IMR-90 (cell line): ENCODE data around the gene NPHP4. TPM values are rescaled to one million over a fixed set of nuclear protein-coding genes. Genes with fewer than 3 reads are reported as not detected.

Source experiments
- ATAC-seq: fragments of 200-7000 bp; cut with Tn5 transposase; 2 replicates; pipeline ENCODE4 v1.9.1; 2020; ENCODE audit warnings: low read depth, mild to moderate bottlenecking, moderate library complexity
- BruUV-seq: library from RNA; stranded (reverse); fragments of 400-500 nt; replicated peaks from 2 replicates; lab custom pipeline; 2021; lab: Mats Ljungman, UMichigan
- CTCF ChIA-PET: fragments of 300-600 bp; formaldehyde crosslinking; extraction: SDS; loops from one replicate; lab custom pipeline; 2021; ENCODE audit warnings: antibody characterized with exemption; lab: Yijun Ruan, JAX
- POLR2A ChIA-PET: fragments of 300-600 bp; sonication (Branson Sonifier 250); formaldehyde crosslinking; loops from one replicate; lab custom pipeline; 2022; ENCODE audit warnings: antibody characterized with exemption; ENCODE audit not compliant: unreplicated experiment; lab: Charles Lee
- DNase-seq: peaks from one replicate; pipeline ENCODE4 v3.0.0; 2013
- H2AFZ ChIP-seq: replicated peaks from 2 replicates; pipeline ENCODE3; 2013; ENCODE audit warnings: low read length, mild to moderate bottlenecking; ENCODE audit not compliant: poor library complexity
- H2AK5ac ChIP-seq: 2 replicates; pipeline ENCODE4 v1.6.1; 2013; ENCODE audit warnings: low read depth, low read length, inconsistent platforms
- H2AK9ac ChIP-seq: replicated peaks from 2 replicates; pipeline ENCODE3; 2013; ENCODE audit warnings: mild to moderate bottlenecking, low read depth, low read length, moderate library complexity; ENCODE audit not compliant: poor library complexity
- H2BK120ac ChIP-seq: 2 replicates; pipeline ENCODE4 v1.6.1; 2013; ENCODE audit warnings: low read depth, low read length, inconsistent platforms
- H2BK15ac ChIP-seq: 3 replicates; pipeline ENCODE4 v1.6.1; 2013; ENCODE audit warnings: low read depth, low read length, inconsistent platforms
- H2BK20ac ChIP-seq: 2 replicates; pipeline ENCODE4 v1.6.1; 2013; ENCODE audit warnings: low read depth, mild to moderate bottlenecking, inconsistent platforms, low read length, moderate library complexity
- H2BK5ac ChIP-seq: 2 replicates; pipeline ENCODE4 v1.6.1; 2013; ENCODE audit warnings: mild to moderate bottlenecking, low read depth, low read length, inconsistent platforms; ENCODE audit not compliant: poor library complexity, severe bottlenecking
- H3K14ac ChIP-seq: replicated peaks from 2 replicates; pipeline ENCODE4 v1.6.1; 2013; ENCODE audit warnings: low read depth, low read length, inconsistent platforms
- H3K18ac ChIP-seq: 2 replicates; pipeline ENCODE4 v1.6.1; 2013; ENCODE audit warnings: low read depth, low read length, control low read depth
- H3K23ac ChIP-seq: 2 replicates; pipeline ENCODE4 v1.6.1; 2013; ENCODE audit warnings: low read depth, low read length, inconsistent platforms
- H3K27ac ChIP-seq: 2 replicates; pipeline ENCODE4 v1.5.1; 2013; ENCODE audit warnings: mild to moderate bottlenecking, control low read depth, low read length; ENCODE audit not compliant: insufficient read depth
- H3K27me3 ChIP-seq: 2 replicates; pipeline ENCODE4 v1.6.1; 2013; ENCODE audit warnings: low read length; ENCODE audit not compliant: control insufficient read depth, insufficient read depth
- H3K36me3 ChIP-seq: 2 replicates; pipeline ENCODE4 v1.6.1; 2013; ENCODE audit warnings: low read length, mixed read lengths; ENCODE audit not compliant: control insufficient read depth, insufficient read depth
- H3K4ac ChIP-seq: 2 replicates; pipeline ENCODE4 v1.6.1; 2013; ENCODE audit warnings: low read depth, low read length, inconsistent platforms
- H3K4me1 ChIP-seq: 2 replicates; pipeline ENCODE4 v1.6.1; 2013; ENCODE audit warnings: low read length, mixed read lengths; ENCODE audit not compliant: control insufficient read depth, insufficient read depth
- H3K4me2 ChIP-seq: 2 replicates; pipeline ENCODE4 v1.6.1; 2013; ENCODE audit warnings: low read depth, mild to moderate bottlenecking, control low read depth, low read length, moderate library complexity
- H3K4me3 ChIP-seq: 2 replicates; pipeline ENCODE4 v1.5.1; 2013; ENCODE audit warnings: low read depth, mild to moderate bottlenecking, control low read depth, low read length, moderate library complexity; ENCODE audit not compliant: insufficient read depth
- H3K56ac ChIP-seq: 2 replicates; pipeline ENCODE4 v1.6.1; 2013; ENCODE audit warnings: low read length, inconsistent platforms; ENCODE audit not compliant: insufficient read depth; ENCODE audit errors: extremely low read depth
- H3K79me1 ChIP-seq, 2 experiments: 2 replicates each; pipeline ENCODE4 v1.6.1; 2013; ENCODE audit warnings: low read length in 2 of 2, inconsistent platforms in 1 of 2, low read depth in 1 of 2
- H3K9ac ChIP-seq: 2 replicates; pipeline ENCODE4 v1.6.1; 2013; ENCODE audit warnings: low read depth, low read length, control low read depth
- H3K9me1 ChIP-seq: 2 replicates; pipeline ENCODE4 v1.6.1; 2013; ENCODE audit warnings: low read length, inconsistent platforms; ENCODE audit not compliant: insufficient read depth
- H3K9me3 ChIP-seq: 2 replicates; pipeline ENCODE4 v1.6.1; 2013; ENCODE audit warnings: low read length; ENCODE audit not compliant: control insufficient read depth, insufficient read depth
- H4K20me1 ChIP-seq: 2 replicates; pipeline ENCODE4 v1.6.1; 2013; ENCODE audit warnings: low read length, inconsistent platforms; ENCODE audit not compliant: insufficient read depth
- H4K5ac ChIP-seq: 2 replicates; pipeline ENCODE4 v1.6.1; 2013; ENCODE audit warnings: mild to moderate bottlenecking, low read depth, low read length, control low read depth
- H4K8ac ChIP-seq, 2 experiments: 2 replicates each; pipeline ENCODE4 v1.6.1; 2013; ENCODE audit warnings: low read depth in 2 of 2, low read length in 2 of 2, control low read depth in 1 of 2, inconsistent platforms in 1 of 2
- H4K91ac ChIP-seq: 2 replicates; pipeline ENCODE4 v1.6.1; 2013; ENCODE audit warnings: low read depth, low read length, inconsistent platforms; ENCODE audit not compliant: insufficient read depth
- BHLHE40 ChIP-seq: fragments of 150-350 bp; IDR thresholded peaks from 2 replicates; pipeline ENCODE4 v1.6.1; 2016; ENCODE audit warnings: mild to moderate bottlenecking, low read depth, low read length
- CEBPB ChIP-seq: IDR thresholded peaks from 2 replicates; pipeline ENCODE4 v1.6.1; 2012; ENCODE audit warnings: low read depth, low read length, improper control_type of control experiment
- CHD1 ChIP-seq: IDR thresholded peaks from 2 replicates; pipeline ENCODE4 v1.6.1; 2012; ENCODE audit warnings: low read depth, low read length, improper control_type of control experiment
- MAFK ChIP-seq: IDR thresholded peaks from 2 replicates; pipeline ENCODE4 v1.6.1; 2012; ENCODE audit warnings: low read depth, low read length, improper control_type of control experiment
- MAZ ChIP-seq: IDR thresholded peaks from 2 replicates; pipeline ENCODE4 v1.6.1; 2012; ENCODE audit warnings: low read depth, mild to moderate bottlenecking, low read length, improper control_type of control experiment, moderate library complexity, borderline replicate concordance
- MXI1 ChIP-seq: IDR thresholded peaks from 2 replicates; pipeline ENCODE4 v1.6.1; 2012; ENCODE audit warnings: low read depth, mild to moderate bottlenecking, low read length, moderate library complexity, borderline replicate concordance
- NFE2L2 ChIP-seq: fragments of 150-350 bp; IDR thresholded peaks from 2 replicates; pipeline ENCODE4 v1.6.1; 2016; ENCODE audit warnings: low read depth, mild to moderate bottlenecking, low read length
- POLR2A ChIP-seq: IDR thresholded peaks from 2 replicates; pipeline ENCODE4 v1.6.1; 2012; ENCODE audit warnings: mild to moderate bottlenecking, low read depth, low read length
- RAD21 ChIP-seq: IDR thresholded peaks from 2 replicates; pipeline ENCODE4 v1.6.1; 2012; ENCODE audit warnings: low read length, improper control_type of control experiment
- RCOR1 ChIP-seq: IDR thresholded peaks from 2 replicates; pipeline ENCODE4 v1.6.1; 2012; ENCODE audit warnings: mild to moderate bottlenecking, low read length, improper control_type of control experiment; ENCODE audit not compliant: insufficient replicate concordance
- RFX5 ChIP-seq: IDR thresholded peaks from 2 replicates; pipeline ENCODE4 v1.8.0; 2012; ENCODE audit warnings: low read depth, mild to moderate bottlenecking, low read length, moderate library complexity
- SMC3 ChIP-seq: fragments of 150-350 bp; IDR thresholded peaks from 2 replicates; pipeline ENCODE4 v1.6.1; 2016; ENCODE audit warnings: low read depth, mild to moderate bottlenecking, antibody characterized with exemption, low read length, moderate library complexity
- WGBS, 2 experiments: methylation state at CpG; one replicate each; pipeline versions ENCODE4 v1.1.5 to v1.1.7; 2013; ENCODE audit warnings: missing lambda C conversion rate in 2 of 2; ENCODE audit not compliant: insufficient read length in 1 of 2; ENCODE audit errors: extremely low coverage in 2 of 2; 5-methylcytosine and 5-hydroxymethylcytosine counted together
- dilution Hi-C: fragments of 300-500 bp; cut with HindIII; formaldehyde crosslinking; loops from one replicate; pipeline ENCODE4 v1.14.3; 2018; ENCODE audit warnings: low sequenced_read_pairs; ENCODE audit not compliant: unreplicated experiment
- in situ Hi-C: fragments of 300-500 bp; cut with MboI; formaldehyde crosslinking; loops from 3 replicates; pipeline ENCODE4 v1.14.3; 2019; ENCODE audit warnings: low sequenced_read_pairs, inconsistent platforms, mixed read lengths
- intact Hi-C: fragments of 100-400 bp; cut with micrococcal nuclease; formaldehyde crosslinking; loops from 2 replicates; pipeline ENCODE4 v1.10.0; 2022
- polyA plus RNA-seq, 3 experiments: library from polyadenylated mRNA; depleted of rRNA; stranded (reverse); fragments of >200 nt; gene quantifications; 2 replicates each; pipeline ENCODE4 v1.2.3, GENCODE V29; 2012; ENCODE audit warnings: low replicate concordance in 1 of 3
- total RNA-seq: library from RNA; depleted of rRNA; stranded (reverse); fragments of >200 nt; gene quantifications from 2 replicates; pipeline ENCODE4 v1.2.3, GENCODE V29; 2012
- TF ChIP-seq, protein P1 (sequence below): conservative IDR thresholded peaks from 2 replicates; pipeline ENCODE4 v1.5.1; 2012; ENCODE audit warnings: mild to moderate bottlenecking, low read depth, low read length, improper control_type of control experiment
- TF ChIP-seq, protein P2 (sequence below): fragments of 150-350 bp; IDR thresholded peaks from 2 replicates; pipeline ENCODE4 v1.6.1; 2017; ENCODE audit warnings: mild to moderate bottlenecking, antibody characterized with exemption, low read length, low read depth
- TF ChIP-seq, protein P3 (sequence below): fragments of 150-350 bp; IDR thresholded peaks from 2 replicates; pipeline ENCODE4 v1.6.1; 2016; ENCODE audit warnings: low read depth, mild to moderate bottlenecking, low read length, moderate library complexity, borderline replicate concordance

Gene NPHP4
- total and polyA plus RNA-seq, 2 of the 4 experiments (the other 2 are of a cell fraction): 2.0 to 5.5 TPM

DNA sequence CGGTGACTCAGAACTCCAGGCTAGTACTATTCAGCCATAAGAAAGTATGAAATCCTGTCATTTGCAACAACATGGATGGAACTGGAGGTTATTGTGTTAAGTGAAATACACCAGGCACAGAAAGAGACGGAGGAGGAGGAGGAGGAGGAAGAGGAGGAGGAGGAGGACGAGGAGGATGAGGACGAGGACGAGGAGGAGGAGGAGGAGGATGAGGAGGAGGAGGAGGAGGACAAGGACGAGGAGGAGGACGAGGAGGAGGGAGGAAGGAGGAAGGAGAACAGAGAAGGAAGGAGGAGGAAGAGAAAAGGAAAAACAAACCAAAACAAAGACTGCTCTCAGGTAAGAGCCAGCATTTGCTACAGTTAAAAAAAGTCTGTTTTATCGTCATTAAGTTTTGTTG lies 178.7 kb downstream of the NPHP4 start:
- dilution Hi-C loops: no loop called here
- POLR2A ChIA-PET: no interaction called here
- no peak overlapping the region for H4K5ac ChIP-seq

More for the DNA sequence above, 178.7 kb downstream of the NPHP4 start:
- no peak overlapping the region for H4K8ac ChIP-seq
- H3K4ac ChIP-seq: no peak overlapping the region
- no peak overlapping the region for H2AK9ac ChIP-seq
- no peak overlapping the region for H3K23ac ChIP-seq
- no peak overlapping the region for H2BK15ac ChIP-seq
- no peak overlapping the region for H3K9ac ChIP-seq
- ATAC-seq (no peak), DNase-seq (no peak)
- peaks cover 48% of the 10 kb centered on the region for H3K9me3 ChIP-seq
- H4K91ac ChIP-seq: no peak overlapping the region
- no peak overlapping the region for H2AFZ ChIP-seq
- no peak overlapping the region for H3K56ac ChIP-seq
- no peak overlapping the region for H3K14ac ChIP-seq
- in situ Hi-C loops (no loop called here), intact Hi-C loops (no loop called here)
- no peaks in the 10 kb centered on the region for H3K79me1 ChIP-seq
- H2BK5ac ChIP-seq: no peak overlapping the region
- H4K20me1 ChIP-seq: no peaks in the 10 kb centered on the region
- no peaks in the 10 kb centered on the region for H3K9me1 ChIP-seq
- H2AK5ac ChIP-seq: no peak overlapping the region
- H2BK20ac ChIP-seq: no peak overlapping the region
- H3K4me1 ChIP-seq: no peaks in the 10 kb centered on the region
- H3K18ac ChIP-seq: no peak overlapping the region
- no peak for TF ChIP-seq MXI1
- TF ChIP-seq, protein P1, sequence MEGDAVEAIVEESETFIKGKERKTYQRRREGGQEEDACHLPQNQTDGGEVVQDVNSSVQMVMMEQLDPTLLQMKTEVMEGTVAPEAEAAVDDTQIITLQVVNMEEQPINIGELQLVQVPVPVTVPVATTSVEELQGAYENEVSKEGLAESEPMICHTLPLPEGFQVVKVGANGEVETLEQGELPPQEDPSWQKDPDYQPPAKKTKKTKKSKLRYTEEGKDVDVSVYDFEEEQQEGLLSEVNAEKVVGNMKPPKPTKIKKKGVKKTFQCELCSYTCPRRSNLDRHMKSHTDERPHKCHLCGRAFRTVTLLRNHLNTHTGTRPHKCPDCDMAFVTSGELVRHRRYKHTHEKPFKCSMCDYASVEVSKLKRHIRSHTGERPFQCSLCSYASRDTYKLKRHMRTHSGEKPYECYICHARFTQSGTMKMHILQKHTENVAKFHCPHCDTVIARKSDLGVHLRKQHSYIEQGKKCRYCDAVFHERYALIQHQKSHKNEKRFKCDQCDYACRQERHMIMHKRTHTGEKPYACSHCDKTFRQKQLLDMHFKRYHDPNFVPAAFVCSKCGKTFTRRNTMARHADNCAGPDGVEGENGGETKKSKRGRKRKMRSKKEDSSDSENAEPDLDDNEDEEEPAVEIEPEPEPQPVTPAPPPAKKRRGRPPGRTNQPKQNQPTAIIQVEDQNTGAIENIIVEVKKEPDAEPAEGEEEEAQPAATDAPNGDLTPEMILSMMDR: no peak
- TF ChIP-seq, protein P2, sequence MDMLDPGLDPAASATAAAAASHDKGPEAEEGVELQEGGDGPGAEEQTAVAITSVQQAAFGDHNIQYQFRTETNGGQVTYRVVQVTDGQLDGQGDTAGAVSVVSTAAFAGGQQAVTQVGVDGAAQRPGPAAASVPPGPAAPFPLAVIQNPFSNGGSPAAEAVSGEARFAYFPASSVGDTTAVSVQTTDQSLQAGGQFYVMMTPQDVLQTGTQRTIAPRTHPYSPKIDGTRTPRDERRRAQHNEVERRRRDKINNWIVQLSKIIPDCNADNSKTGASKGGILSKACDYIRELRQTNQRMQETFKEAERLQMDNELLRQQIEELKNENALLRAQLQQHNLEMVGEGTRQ: no peak
- TF ChIP-seq CHD1: no peak
- TF ChIP-seq POLR2A: no peak
- TF ChIP-seq CEBPB: no peak
- no peak for TF ChIP-seq MAFK
- TF ChIP-seq SMC3: no peak
- TF ChIP-seq, protein P3, sequence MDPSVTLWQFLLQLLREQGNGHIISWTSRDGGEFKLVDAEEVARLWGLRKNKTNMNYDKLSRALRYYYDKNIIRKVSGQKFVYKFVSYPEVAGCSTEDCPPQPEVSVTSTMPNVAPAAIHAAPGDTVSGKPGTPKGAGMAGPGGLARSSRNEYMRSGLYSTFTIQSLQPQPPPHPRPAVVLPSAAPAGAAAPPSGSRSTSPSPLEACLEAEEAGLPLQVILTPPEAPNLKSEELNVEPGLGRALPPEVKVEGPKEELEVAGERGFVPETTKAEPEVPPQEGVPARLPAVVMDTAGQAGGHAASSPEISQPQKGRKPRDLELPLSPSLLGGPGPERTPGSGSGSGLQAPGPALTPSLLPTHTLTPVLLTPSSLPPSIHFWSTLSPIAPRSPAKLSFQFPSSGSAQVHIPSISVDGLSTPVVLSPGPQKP: no peak
- no peak for TF ChIP-seq MAZ
- TF ChIP-seq RCOR1: no peak
- no peak for TF ChIP-seq NFE2L2
- no peak for TF ChIP-seq RFX5
- TF ChIP-seq BHLHE40: no peak
- TF ChIP-seq RAD21: no peak
- H3K27ac ChIP-seq: no peak overlapping the region
- BruUV-seq: no TSS peak
- H3K4me3 ChIP-seq: no peak overlapping the region
- H2BK120ac ChIP-seq: no peak overlapping the region
- CTCF ChIA-PET: no interaction called here
- no peak overlapping the region for H3K4me2 ChIP-seq
- no peaks in the 10 kb centered on the region for H3K36me3 ChIP-seq
- H3K27me3 ChIP-seq: no peaks in the 10 kb centered on the region
- no CpG with 5 or more reads among the region's 8 CpGs for WGBS, 2 experiments
